ENCODE results near the gene PRKD2.

Gene PRKD2

GRCh38 chr19:46692918-46693722 lies 23.8 kb downstream of the PRKD2 start:
- H3K9ac ChIP-seq (ENCODE audit: low read depth, low read length): no peak overlapping the region
- H3K9me3 ChIP-seq (ENCODE audit: control insufficient read depth, insufficient read depth, low read length): no peaks in the 10 kb centered on the region
- H3K27me3 ChIP-seq (ENCODE audit: control insufficient read depth, insufficient read depth, low read length): no peaks in the 10 kb centered on the region
- H3K4me1 ChIP-seq (ENCODE audit: control insufficient read depth, insufficient read depth, low read length): peaks cover 5% of the 10 kb centered on the region
- no peak overlapping the region for H3K4me3 ChIP-seq (ENCODE audit: low read depth, low read length)
- H3K36me3 ChIP-seq (ENCODE audit: control insufficient read depth, insufficient read depth, low read length): peaks cover 60% of the 10 kb centered on the region

GRCh38 chr19:46691948-46692347 lies 25.0 kb downstream of the PRKD2 start:
- Histone ChIP-seq H3K9me3 (ENCODE audit: control insufficient read depth, insufficient read depth, low read length) (no peaks in the 10 kb centered on the region), H3K4me1 (ENCODE audit: control insufficient read depth, insufficient read depth, low read length) (peaks cover 3% of the 10 kb centered on the region), H3K36me3 (ENCODE audit: control insufficient read depth, insufficient read depth, low read length) (peaks cover 63% of the 10 kb centered on the region), H3K9ac (ENCODE audit: low read depth, low read length) (no peak overlapping the region), H3K27me3 (ENCODE audit: control insufficient read depth, insufficient read depth, low read length) (no peaks in the 10 kb centered on the region), H3K4me3 (ENCODE audit: low read depth, low read length) (no peak overlapping the region)

DNA sequence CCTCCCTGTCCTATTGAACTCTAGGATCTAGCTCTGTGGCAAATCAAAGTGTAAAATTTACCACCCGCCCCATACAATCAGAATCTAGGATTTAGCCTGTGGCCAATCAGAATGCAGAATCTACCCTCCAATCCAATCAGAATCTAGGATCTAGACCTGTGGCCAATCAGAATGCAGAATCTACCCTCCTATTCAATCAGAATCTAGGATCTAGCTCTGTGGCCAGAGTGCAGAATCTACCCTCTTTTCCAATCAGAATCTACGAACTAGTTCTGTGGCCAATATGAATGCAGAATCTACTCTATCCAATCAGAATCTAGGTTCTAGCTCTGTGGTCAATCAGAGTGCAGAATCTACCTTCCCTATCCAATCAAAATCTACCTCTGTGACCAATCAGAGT lies 25.8 kb downstream of the PRKD2 start:
- H3K4me3 ChIP-seq (ENCODE audit: low read depth, low read length): no peak overlapping the region
- H3K36me3 ChIP-seq (ENCODE audit: control insufficient read depth, insufficient read depth, low read length): peaks cover 66% of the 10 kb centered on the region
- H3K27me3 ChIP-seq (ENCODE audit: control insufficient read depth, insufficient read depth, low read length): no peaks in the 10 kb centered on the region
- no peaks in the 10 kb centered on the region for H3K9me3 ChIP-seq (ENCODE audit: control insufficient read depth, insufficient read depth, low read length)
- H3K4me1 ChIP-seq (ENCODE audit: control insufficient read depth, insufficient read depth, low read length): no peaks in the 10 kb centered on the region
- H3K9ac ChIP-seq (ENCODE audit: low read depth, low read length): no peak overlapping the region

- Histone ChIP-seq H3K9me3 (ENCODE audit: control insufficient read depth, insufficient read depth, low read length) (no peaks in the 10 kb centered on the region), H3K4me1 (ENCODE audit: control insufficient read depth, insufficient read depth, low read length) (no peaks in the 10 kb centered on the region), H3K36me3 (ENCODE audit: control insufficient read depth, insufficient read depth, low read length) (peaks cover 56% of the 10 kb centered on the region), H3K4me3 (ENCODE audit: low read depth, low read length) (no peak overlapping the region), H3K9ac (ENCODE audit: low read depth, low read length) (no peak overlapping the region), H3K27me3 (ENCODE audit: control insufficient read depth, insufficient read depth, low read length) (no peaks in the 10 kb centered on the region)
Measured at GRCh38 chr19:46689358-46689757, 27.6 kb downstream of the PRKD2 start.

DNA sequence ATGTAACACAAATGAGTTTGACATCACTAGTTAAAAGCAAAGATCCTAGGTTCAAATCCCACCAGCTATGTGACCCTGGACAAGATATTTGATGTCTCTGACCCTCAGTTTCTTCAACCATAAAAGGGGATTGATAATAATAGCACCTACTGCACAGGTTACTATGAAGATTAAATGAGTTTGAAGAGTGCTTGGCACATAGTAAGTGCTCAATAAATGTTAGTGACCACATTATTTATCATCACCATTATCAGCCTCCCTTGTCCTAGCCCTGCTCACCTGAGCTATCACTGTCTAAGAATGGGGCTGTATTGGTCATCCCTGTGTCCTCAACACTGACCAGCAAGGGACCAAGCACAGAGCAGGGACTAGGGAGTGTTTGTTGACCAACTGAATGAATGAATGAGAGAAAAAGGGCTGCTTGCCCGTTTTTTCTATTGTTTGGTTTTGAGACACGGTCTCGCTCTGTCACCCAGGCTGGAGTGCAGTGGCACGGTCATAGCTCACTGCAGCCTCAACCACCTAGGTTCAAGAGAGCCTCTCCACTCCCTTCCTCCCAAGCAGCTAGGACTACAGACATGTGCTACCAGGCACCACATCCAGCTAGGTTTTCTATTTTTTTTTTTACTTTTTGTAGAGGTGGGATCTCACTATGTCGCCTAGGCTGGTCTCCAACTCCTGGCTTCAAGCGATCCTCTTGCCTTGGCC lies 29.3 kb downstream of the PRKD2 start:
- Histone ChIP-seq H3K4me1 (ENCODE audit: control insufficient read depth, insufficient read depth, low read length) (no peaks in the 10 kb centered on the region), H3K9me3 (ENCODE audit: control insufficient read depth, insufficient read depth, low read length) (no peaks in the 10 kb centered on the region), H3K4me3 (ENCODE audit: low read depth, low read length) (no peak overlapping the region), H3K27me3 (ENCODE audit: control insufficient read depth, insufficient read depth, low read length) (no peaks in the 10 kb centered on the region), H3K9ac (ENCODE audit: low read depth, low read length) (no peak overlapping the region), H3K36me3 (ENCODE audit: control insufficient read depth, insufficient read depth, low read length) (peaks cover 42% of the 10 kb centered on the region)

DNA sequence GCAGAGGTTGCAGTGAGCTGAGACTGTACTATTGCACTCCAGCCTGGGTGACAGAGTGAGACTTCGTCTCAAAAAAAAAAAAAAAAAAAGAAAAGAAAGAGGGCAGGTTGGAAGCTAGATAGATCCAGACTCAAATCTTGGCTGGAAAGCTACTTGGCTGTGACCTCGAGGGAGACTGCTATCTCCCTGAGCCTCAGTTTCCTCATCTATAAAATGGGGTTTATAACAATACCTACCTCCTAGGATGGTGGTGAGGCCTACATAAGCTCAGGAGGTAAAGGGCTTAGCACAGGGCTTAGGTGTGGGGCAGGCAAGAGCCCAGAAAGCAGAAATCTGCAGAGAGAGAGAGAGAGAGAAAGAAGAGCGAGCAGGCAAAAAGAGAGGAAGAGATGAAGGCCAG lies 31.7 kb downstream of the PRKD2 start:
- peaks cover 28% of the 10 kb centered on the region for H3K36me3 ChIP-seq (ENCODE audit: control insufficient read depth, insufficient read depth, low read length)
- no peaks in the 10 kb centered on the region for H3K27me3 ChIP-seq (ENCODE audit: control insufficient read depth, insufficient read depth, low read length)
- no peaks in the 10 kb centered on the region for H3K9me3 ChIP-seq (ENCODE audit: control insufficient read depth, insufficient read depth, low read length)
- H3K4me1 ChIP-seq (ENCODE audit: control insufficient read depth, insufficient read depth, low read length): no peaks in the 10 kb centered on the region
- no peak overlapping the region for H3K4me3 ChIP-seq (ENCODE audit: low read depth, low read length)
- H3K9ac ChIP-seq (ENCODE audit: low read depth, low read length): no peak overlapping the region

DNA sequence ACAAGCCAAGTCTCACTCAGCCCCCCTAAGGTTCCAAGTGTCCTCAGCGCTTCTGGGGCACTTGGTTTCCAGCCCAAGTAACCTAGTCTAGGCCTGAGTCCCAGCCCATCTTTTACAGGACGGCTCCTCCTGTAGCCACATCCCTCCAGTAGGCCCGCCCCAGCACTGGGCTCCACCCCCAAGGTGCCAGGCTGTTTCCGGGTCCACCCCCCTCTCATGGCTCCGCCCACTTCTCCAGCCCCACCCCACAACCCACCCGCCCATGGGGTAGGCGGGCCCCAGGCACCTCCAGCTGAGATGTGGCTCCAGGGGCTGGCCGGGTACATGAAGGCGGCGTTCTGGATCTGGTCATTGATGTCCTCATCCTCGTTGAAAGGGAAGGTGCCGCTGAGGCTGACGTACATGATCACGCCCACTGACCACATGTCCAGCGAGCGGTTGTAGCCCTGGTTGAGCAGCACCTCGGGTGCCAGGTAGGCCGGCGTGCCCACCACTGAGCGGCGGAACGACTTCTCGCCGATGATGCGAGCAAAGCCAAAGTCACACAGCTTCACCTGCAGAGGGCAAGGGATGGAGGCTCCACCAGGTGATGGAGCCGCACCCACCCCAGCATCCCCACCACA lies 38.7 kb downstream of the PRKD2 start:
- Histone ChIP-seq H3K4me3 (ENCODE audit: low read depth, low read length) (no peak overlapping the region), H3K9me3 (ENCODE audit: control insufficient read depth, insufficient read depth, low read length) (no peaks in the 10 kb centered on the region), H3K27me3 (ENCODE audit: control insufficient read depth, insufficient read depth, low read length) (no peaks in the 10 kb centered on the region), H3K36me3 (ENCODE audit: control insufficient read depth, insufficient read depth, low read length) (peaks cover 41% of the 10 kb centered on the region), H3K4me1 (ENCODE audit: control insufficient read depth, insufficient read depth, low read length) (peaks cover 5% of the 10 kb centered on the region), H3K9ac (ENCODE audit: low read depth, low read length) (no peak overlapping the region)

- H3K9me3 ChIP-seq (ENCODE audit: control insufficient read depth, insufficient read depth, low read length): no peaks in the 10 kb centered on the region
- peaks cover 36% of the 10 kb centered on the region for H3K36me3 ChIP-seq (ENCODE audit: control insufficient read depth, insufficient read depth, low read length)
- H3K4me3 ChIP-seq (ENCODE audit: low read depth, low read length): no peak overlapping the region
- no peak overlapping the region for H3K9ac ChIP-seq (ENCODE audit: low read depth, low read length)
- H3K27me3 ChIP-seq (ENCODE audit: control insufficient read depth, insufficient read depth, low read length): no peaks in the 10 kb centered on the region
- peaks cover 5% of the 10 kb centered on the region for H3K4me1 ChIP-seq (ENCODE audit: control insufficient read depth, insufficient read depth, low read length)
Measured at GRCh38 chr19:46674416-46675178, 42.3 kb downstream of the PRKD2 start.

DNA sequence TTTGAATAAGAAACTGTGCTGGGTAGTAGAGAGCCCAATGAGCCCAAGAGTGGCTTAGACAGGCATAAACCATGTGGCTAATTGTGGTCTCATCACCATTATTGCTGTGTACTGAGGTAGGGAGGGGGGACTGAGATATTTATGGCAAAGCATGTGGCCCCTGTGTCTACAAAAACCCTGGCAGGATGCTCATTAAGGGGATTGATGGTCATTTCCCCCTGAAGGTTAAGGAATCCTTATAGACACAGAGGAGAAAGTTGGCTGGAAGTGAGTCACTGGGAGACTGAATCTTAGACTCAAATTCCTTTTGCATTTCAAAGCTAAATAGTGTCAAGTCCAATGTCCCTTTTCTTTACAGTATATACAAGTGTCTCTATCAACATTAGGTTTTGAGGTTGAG lies 46.1 kb downstream of the PRKD2 start:
- Histone ChIP-seq H3K27me3 (ENCODE audit: control insufficient read depth, insufficient read depth, low read length) (no peaks in the 10 kb centered on the region), H3K4me3 (ENCODE audit: low read depth, low read length) (no peak overlapping the region), H3K9me3 (ENCODE audit: control insufficient read depth, insufficient read depth, low read length) (no peaks in the 10 kb centered on the region), H3K9ac (ENCODE audit: low read depth, low read length) (no peak overlapping the region), H3K36me3 (ENCODE audit: control insufficient read depth, insufficient read depth, low read length) (peaks cover 20% of the 10 kb centered on the region), H3K4me1 (ENCODE audit: control insufficient read depth, insufficient read depth, low read length) (no peaks in the 10 kb centered on the region)

DNA sequence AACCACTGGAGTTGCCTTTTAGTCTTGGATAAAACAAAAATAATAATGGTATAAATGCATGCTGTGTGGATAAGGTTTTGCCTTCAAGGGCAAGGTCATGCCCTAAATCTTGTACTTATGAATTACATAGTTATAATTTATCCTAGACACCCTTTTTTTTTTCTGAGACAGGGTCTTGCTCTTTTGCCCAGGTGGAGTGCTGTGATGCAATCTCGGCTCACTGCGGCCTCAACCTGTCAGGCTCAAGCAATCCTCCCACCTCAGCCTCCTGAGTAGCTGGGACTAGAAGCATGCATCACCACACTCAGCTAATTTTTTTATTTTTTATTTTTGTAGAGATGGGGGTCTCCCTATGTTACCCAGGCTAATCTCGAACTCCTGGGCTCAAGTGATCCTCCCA lies 48.3 kb downstream of the PRKD2 start:
- Histone ChIP-seq H3K27me3 (ENCODE audit: control insufficient read depth, insufficient read depth, low read length) (no peaks in the 10 kb centered on the region), H3K4me1 (ENCODE audit: control insufficient read depth, insufficient read depth, low read length) (no peaks in the 10 kb centered on the region), H3K9me3 (ENCODE audit: control insufficient read depth, insufficient read depth, low read length) (no peaks in the 10 kb centered on the region), H3K36me3 (ENCODE audit: control insufficient read depth, insufficient read depth, low read length) (peaks cover 8% of the 10 kb centered on the region), H3K4me3 (ENCODE audit: low read depth, low read length) (no peak overlapping the region), H3K9ac (ENCODE audit: low read depth, low read length) (no peak overlapping the region)

GRCh38 chr19:46665072-46665471 lies 51.8 kb downstream of the PRKD2 start:
- Histone ChIP-seq H3K36me3 (ENCODE audit: control insufficient read depth, insufficient read depth, low read length) (no peaks in the 10 kb centered on the region), H3K27me3 (ENCODE audit: control insufficient read depth, insufficient read depth, low read length) (no peaks in the 10 kb centered on the region), H3K4me3 (ENCODE audit: low read depth, low read length) (no peak overlapping the region), H3K4me1 (ENCODE audit: control insufficient read depth, insufficient read depth, low read length) (no peaks in the 10 kb centered on the region), H3K9me3 (ENCODE audit: control insufficient read depth, insufficient read depth, low read length) (no peaks in the 10 kb centered on the region), H3K9ac (ENCODE audit: low read depth, low read length) (no peak overlapping the region)

Data from iPS-15b (cell line).